Tibial nerve (tissue), 4 donors: Measurements from ENCODE around the gene SCAMP2. TPM values are rescaled to one million over a fixed set of nuclear protein-coding genes. Genes with fewer than 3 reads are reported as not detected.

Experiments
- DNase-seq, 2 donors: peaks; one replicate each; pipeline ENCODE4 v3.0.0-alpha.2; 2019; ENCODE audit warnings: low spot score in 2 of 2
- H3K27ac ChIP-seq, 4 donors: fragments of 200-600 bp; sonication (generic) in 3 of 4; one replicate each; pipeline ENCODE4 v1.5.1; 2017 to 2019; ENCODE audit warnings: mild to moderate bottlenecking in 1 of 4
- H3K27me3 ChIP-seq, 2 donors: fragments of 200-600 bp; sonication (generic) in 1 of 2; one replicate each; pipeline versions ENCODE4 v1.5.1 to v1.6.0; 2017 to 2019
- H3K36me3 ChIP-seq, 3 donors: fragments of 200-600 bp; sonication (generic); one replicate each; pipeline ENCODE4 v1.5.1; 2018 to 2019
- H3K4me1 ChIP-seq, 4 donors: fragments of 200-600 bp; sonication (generic) in 3 of 4; one replicate each; pipeline ENCODE4 v1.5.1; 2017 to 2019
- H3K4me3 ChIP-seq, 4 donors: fragments of 200-600 bp; sonication (generic) in 3 of 4; one replicate each; pipeline ENCODE4 v1.5.1; 2017 to 2019; ENCODE audit warnings: mild to moderate bottlenecking in 1 of 4, moderate library complexity in 1 of 4
- H3K9me3 ChIP-seq, 4 donors: fragments of 200-600 bp; sonication (generic) in 3 of 4; one replicate each; pipeline ENCODE4 v1.5.1; 2017 to 2019
- CTCF ChIP-seq, 5 experiments: fragments of 200-600 bp in 3 of 5; fragments of 450-650 bp in 2 of 5; sonication (generic) in 3 of 5; IDR thresholded peaks; one replicate each; pipeline ENCODE4 v1.5.1; 2016 to 2019; ENCODE audit warnings: antibody characterized with exemption in 5 of 5, mild to moderate bottlenecking in 3 of 5, moderate library complexity in 2 of 5
- EP300 ChIP-seq, 2 donors: sonication (generic); formaldehyde crosslinking; IDR thresholded peaks; one replicate each; pipeline ENCODE4 v1.6.1; 2017; ENCODE audit warnings: antibody characterized with exemption in 2 of 2, mild to moderate bottlenecking in 1 of 2
- POLR2A ChIP-seq, 2 donors: fragments of 450-650 bp; IDR thresholded peaks; one replicate each; pipeline ENCODE4 v1.6.1; 2017; ENCODE audit warnings: antibody characterized with exemption in 2 of 2, mild to moderate bottlenecking in 2 of 2, moderate library complexity in 2 of 2
- WGBS, 2 donors: methylation state at CpG; one replicate each; pipeline ENCODE4 v1.1.5; 2018; 5-methylcytosine and 5-hydroxymethylcytosine counted together
- total RNA-seq, 4 donors: library from RNA; depleted of rRNA; stranded (reverse); fragments of >200 nt; gene quantifications; one replicate each; pipeline ENCODE4 v1.1.0, GENCODE V29; 2016

SCAMP2 gene
- total RNA-seq, 4 donors from 2014 or later, result 47.6 to 72.0 (median 65.7) TPM

DNA sequence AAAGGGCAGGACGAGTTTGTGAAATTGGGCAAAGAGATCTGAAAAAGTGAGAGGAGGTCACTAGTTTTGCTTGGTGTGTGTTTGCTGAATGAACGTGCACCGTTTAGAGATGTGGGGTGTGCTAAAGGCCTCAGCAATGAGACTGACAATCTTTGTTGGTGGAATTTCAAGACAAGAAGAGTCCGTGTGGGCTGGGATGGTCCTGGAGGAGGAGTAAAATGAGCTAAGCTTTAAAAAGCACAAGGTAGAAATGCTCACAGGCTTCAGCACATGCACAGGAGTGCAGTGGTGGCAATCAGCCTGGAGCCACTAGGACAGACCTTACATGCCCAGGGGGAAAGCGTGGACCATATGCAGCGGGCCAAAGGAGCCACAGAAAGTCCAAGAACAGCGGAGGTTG is 48.2 kb downstream of the SCAMP2 start:
- no peaks in the 10 kb centered on the region for H3K36me3 ChIP-seq
- H3K27me3 ChIP-seq, result peaks cover 0 to 45% of the 10 kb centered on the region in 2 donors
- WGBS, 2 donors, result 64 to 73% methylated on average over 7 of the region's 7 CpGs
- peaks cover 0 to 10% (median 0%) of the 10 kb centered on the region in 4 donors for H3K4me1 ChIP-seq
- no peak for DNase-seq
- H3K9me3 ChIP-seq, result no peaks in the 10 kb centered on the region
- H3K4me3 ChIP-seq, result no peak overlapping the region
- H3K27ac ChIP-seq, result no peak overlapping the region
- no peak for TF ChIP-seq CTCF (IDR thresholded peaks at IDR 0.05)
- no peak for TF ChIP-seq POLR2A (IDR thresholded peaks at IDR 0.05)
- no peak for TF ChIP-seq EP300 (IDR thresholded peaks at IDR 0.05)

DNA sequence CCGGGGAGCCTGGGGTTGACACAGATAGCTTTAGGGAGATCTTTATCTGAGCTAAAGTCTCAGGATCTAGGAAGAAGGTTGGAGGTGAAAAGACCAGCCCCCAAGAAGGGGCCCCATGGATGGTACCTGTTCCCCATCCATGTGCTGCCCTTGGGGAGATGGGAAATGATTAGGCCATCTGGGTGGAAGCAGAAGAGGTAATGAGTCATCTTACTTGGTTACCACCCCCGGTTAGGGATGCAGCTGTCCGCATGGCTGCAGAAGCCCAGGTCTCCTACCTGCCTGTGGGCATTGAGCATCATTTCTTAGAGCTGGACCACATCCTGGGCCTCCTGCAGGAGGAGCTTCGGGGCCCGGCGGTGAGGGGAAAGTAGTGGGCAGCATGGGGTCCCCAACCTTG is 49.8 kb downstream of the SCAMP2 start:
- Histone ChIP-seq H3K4me1 (peaks cover 0 to 10% (median 0%) of the 10 kb centered on the region in 4 donors), H3K27me3 (peaks cover 0 to 37% of the 10 kb centered on the region in 2 donors), H3K36me3 (no peaks in the 10 kb centered on the region), H3K9me3 (no peaks in the 10 kb centered on the region), H3K27ac (no peak overlapping the region), H3K4me3 (no peak overlapping the region)
- TF ChIP-seq EP300 (IDR thresholded peaks at IDR 0.05), result no peak
- TF ChIP-seq POLR2A (IDR thresholded peaks at IDR 0.05), result no peak
- TF ChIP-seq CTCF (IDR thresholded peaks at IDR 0.05), result no peak
- WGBS, 2 donors, result 71 to 79% methylated on average over 6 of the region's 6 CpGs
- DNase-seq, result no peak

DNA sequence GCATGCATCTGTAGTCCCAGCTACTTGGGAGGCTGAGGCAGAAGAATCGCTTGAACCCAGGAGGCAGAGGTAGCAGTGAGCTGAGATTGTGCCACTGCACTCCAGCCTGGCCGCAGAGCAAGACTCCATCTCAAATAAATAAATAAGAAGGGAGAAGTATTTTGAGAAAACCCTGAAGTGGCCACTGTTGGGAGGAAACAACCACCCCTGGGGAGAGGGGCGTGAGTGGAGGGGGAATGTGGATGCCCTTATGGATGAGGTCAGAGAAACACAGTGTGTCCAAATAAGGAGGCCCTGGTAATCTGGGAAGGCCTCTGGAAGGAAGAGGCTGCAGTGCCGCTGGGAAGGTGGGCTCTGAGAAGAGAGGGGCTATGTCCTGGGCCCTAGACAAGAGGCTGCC is 50.9 kb downstream of the SCAMP2 start:
- H3K4me1 ChIP-seq, result peaks cover 0 to 10% (median 0%) of the 10 kb centered on the region in 4 donors
- TF ChIP-seq EP300 (IDR thresholded peaks at IDR 0.05) (no peak), CTCF (IDR thresholded peaks at IDR 0.05) (no peak), POLR2A (IDR thresholded peaks at IDR 0.05) (no peak)
- peaks cover 0 to 32% of the 10 kb centered on the region in 2 donors for H3K27me3 ChIP-seq
- DNase-seq, result no peak
- 75 to 77% methylated on average over 4 of the region's 4 CpGs for WGBS, 2 donors
- H3K36me3 ChIP-seq, result no peaks in the 10 kb centered on the region
- no peak overlapping the region for H3K4me3 ChIP-seq
- H3K27ac ChIP-seq, result no peak overlapping the region
- H3K9me3 ChIP-seq, result no peaks in the 10 kb centered on the region

GRCh38 chr15:74821790-74822158 is 51.4 kb downstream of the SCAMP2 start:
- no peak for DNase-seq
- TF ChIP-seq CTCF (IDR thresholded peaks at IDR 0.05) (no peak), EP300 (IDR thresholded peaks at IDR 0.05) (no peak), POLR2A (IDR thresholded peaks at IDR 0.05) (no peak)
- 75 to 88% methylated on average over 6 to 7 of the region's 7 CpGs for WGBS, 2 donors
- no peak overlapping the region for H3K4me3 ChIP-seq
- peaks cover 0 to 27% of the 10 kb centered on the region in 2 donors for H3K27me3 ChIP-seq
- H3K36me3 ChIP-seq, result no peaks in the 10 kb centered on the region
- no peak overlapping the region for H3K27ac ChIP-seq
- peaks cover 0 to 8% (median 0%) of the 10 kb centered on the region in 4 donors for H3K4me1 ChIP-seq
- no peaks in the 10 kb centered on the region for H3K9me3 ChIP-seq

DNA sequence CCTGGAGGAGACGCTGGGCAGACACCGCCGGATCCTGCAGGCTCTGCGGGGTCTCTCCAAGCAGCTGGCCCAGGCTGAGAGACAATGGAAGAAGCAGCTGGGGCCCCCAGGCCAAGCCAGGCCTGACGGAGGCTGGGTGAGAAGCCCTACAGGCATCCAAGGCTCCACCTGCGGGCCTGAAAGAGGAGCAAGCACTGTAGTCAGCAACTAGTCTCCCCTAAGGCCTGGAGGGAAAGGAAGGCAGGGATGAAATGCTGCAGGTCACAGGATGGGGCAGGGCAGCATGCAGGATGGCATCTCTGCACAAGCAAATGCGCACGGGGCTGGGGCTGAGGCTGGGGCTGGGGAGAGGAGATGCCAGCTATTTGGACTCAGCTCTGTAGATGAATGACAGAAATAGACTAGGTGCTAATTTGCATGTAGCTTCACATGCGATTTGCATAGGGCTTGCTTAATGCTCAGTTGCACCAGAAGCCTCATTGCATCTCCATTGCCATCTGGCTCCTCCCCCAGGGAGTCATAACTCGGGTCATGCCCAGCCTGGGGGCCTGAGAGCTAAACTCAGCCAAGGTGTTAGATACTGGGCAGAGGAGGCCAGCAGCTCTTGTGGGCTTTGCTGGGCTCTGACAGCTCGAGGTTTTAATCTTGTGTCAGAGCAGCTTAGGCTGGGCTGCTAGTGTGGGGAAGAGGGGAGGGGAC is 51.9 kb downstream of the SCAMP2 start:
- TF ChIP-seq EP300 (IDR thresholded peaks at IDR 0.05) (no peak), POLR2A (IDR thresholded peaks at IDR 0.05) (no peak), CTCF (IDR thresholded peaks at IDR 0.05) (no peak)
- Histone ChIP-seq H3K27ac (no peak overlapping the region), H3K4me1 (peaks cover 0 to 2% (median 0%) of the 10 kb centered on the region in 4 donors), H3K36me3 (no peaks in the 10 kb centered on the region), H3K27me3 (peaks cover 0 to 24% of the 10 kb centered on the region in 2 donors), H3K4me3 (no peak overlapping the region), H3K9me3 (no peaks in the 10 kb centered on the region)
- DNase-seq, result no peak
- 37 to 46% methylated on average over 11 of the region's 11 CpGs for WGBS, 2 donors
